Pons (tissue), 1 donor: ENCODE measurements around the gene FNDC3A.

ENCODE experiments used
- DNase-seq: peaks from one replicate; pipeline ENCODE4 v3.0.0-alpha.2; 2016; ENCODE audit warnings: low spot score

FNDC3A gene, protein sequence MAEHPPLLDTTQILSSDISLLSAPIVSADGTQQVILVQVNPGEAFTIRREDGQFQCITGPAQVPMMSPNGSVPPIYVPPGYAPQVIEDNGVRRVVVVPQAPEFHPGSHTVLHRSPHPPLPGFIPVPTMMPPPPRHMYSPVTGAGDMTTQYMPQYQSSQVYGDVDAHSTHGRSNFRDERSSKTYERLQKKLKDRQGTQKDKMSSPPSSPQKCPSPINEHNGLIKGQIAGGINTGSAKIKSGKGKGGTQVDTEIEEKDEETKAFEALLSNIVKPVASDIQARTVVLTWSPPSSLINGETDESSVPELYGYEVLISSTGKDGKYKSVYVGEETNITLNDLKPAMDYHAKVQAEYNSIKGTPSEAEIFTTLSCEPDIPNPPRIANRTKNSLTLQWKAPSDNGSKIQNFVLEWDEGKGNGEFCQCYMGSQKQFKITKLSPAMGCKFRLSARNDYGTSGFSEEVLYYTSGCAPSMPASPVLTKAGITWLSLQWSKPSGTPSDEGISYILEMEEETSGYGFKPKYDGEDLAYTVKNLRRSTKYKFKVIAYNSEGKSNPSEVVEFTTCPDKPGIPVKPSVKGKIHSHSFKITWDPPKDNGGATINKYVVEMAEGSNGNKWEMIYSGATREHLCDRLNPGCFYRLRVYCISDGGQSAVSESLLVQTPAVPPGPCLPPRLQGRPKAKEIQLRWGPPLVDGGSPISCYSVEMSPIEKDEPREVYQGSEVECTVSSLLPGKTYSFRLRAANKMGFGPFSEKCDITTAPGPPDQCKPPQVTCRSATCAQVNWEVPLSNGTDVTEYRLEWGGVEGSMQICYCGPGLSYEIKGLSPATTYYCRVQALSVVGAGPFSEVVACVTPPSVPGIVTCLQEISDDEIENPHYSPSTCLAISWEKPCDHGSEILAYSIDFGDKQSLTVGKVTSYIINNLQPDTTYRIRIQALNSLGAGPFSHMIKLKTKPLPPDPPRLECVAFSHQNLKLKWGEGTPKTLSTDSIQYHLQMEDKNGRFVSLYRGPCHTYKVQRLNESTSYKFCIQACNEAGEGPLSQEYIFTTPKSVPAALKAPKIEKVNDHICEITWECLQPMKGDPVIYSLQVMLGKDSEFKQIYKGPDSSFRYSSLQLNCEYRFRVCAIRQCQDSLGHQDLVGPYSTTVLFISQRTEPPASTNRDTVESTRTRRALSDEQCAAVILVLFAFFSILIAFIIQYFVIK

DNA sequence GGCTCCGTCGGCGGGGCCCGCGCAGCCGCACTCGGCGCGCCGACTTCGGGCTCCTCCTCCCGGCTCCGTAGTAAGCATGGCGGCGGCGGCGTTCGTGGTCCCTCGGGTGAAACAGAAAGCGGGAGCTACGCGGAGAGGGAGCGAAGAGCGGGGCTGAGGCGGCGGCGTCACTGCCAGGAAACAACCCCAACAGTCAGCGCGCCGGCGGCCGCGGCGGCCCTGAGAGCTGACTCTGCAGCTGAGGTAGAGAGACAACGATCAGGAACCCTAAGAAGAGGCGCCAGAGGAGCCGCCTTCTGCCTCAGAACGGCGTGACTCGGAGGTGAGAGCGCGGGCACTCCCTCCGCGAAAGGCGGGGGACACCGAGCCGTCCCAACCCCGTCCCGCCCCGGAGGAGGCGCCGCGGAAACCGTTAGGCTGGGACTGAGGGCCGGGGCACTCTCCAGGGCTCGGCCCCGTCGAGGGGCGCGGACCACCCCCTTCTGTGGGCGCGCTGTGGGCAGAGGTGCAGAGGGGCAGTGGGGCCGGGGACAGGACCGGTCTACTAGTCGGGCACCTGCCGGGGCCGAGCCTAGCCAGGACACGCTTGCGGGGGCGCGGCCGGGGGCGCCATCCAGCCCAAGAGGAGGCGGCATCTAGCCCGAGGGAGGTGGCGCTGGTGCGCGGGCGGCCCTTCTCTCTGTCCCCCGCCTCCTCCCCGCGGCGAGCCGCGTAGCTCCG lies at the start of gene FNDC3A:
FNDC3A (plus strand) TSS at position 57 of the 720 bp plus-strand sequence. CDS start 30,279 bp downstream, outside the sequence.
- DNase-seq: peak; percentile 62

DNA sequence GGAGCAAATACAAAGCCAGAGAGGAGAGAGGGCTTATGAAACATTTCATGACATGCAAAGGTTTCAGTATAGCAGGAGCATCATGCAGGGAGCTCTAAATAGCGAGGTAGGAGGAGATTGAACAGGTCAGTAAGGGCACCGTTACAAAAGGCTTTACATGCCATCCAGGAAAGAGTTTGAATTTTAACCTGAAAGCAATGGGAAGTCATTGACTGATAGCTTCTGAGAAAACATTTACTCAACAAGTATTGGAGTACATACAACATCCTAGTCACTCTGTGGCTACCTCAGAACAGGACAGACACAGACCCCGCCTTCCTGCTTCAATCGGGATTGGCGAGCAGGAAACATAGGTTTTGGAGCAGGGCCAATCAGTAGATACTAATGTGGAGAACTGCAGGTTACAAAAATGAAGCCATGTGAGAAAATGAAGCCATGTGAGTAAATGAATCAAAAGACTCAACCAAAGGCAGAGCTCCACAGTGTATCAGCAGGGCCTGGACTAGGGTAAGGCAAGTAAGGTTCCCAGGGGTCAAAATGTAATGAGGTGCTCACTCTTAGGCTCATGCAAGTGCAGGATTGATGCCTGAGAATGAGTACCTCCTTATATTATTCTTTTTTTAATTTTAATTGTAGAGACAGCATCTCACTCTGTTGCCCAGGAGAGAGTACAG lies 46.8 kb upstream of the FNDC3A start:
- no peak for DNase-seq

DNA sequence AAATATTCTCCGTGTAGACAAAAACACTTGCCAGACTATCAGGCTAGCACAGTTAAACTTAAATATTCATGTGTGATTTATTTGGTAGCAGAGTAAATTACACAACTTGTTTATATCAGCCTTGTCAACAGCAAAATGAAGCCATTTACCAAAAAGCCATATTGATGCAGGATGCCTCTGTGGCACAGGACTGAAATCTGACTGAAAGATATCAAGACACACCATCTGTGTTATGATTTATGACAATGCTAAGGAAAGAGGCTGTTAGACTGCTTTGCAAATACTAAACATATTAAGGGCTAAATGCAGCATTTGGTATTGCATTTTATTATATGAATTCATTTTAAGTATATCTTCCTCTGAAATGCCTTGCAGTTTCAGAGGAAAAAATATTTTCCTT lies 44.8 kb upstream of the FNDC3A start:
- no peak for DNase-seq

DNA sequence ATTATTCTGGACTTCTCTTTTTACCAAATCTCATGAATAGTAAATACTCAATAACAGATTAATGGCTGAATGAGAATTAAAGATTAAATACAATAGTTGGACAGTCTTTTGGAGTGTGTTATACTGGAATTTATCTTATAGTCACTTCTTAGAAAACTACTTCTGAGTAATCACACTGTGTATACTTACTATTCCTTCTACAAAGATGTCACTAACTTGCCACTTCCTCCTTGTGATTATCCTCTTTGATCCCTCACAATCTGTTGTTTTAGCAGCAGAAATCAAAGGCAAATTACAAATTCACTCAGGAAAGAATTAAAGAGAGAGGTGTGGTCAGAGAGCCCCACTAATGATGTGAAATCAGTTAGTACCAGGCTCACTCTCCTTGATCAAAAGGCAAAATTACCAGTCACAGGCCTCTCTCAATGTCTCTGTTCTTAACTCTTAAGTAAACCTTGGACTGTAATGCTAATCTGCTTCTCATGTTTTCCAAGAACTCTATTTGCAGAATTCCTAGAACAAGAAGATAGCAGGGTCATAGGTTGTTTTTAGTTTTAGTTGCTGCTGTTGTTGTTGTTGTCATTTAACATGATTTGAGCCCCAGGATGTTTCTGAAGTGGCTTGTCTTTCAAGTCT lies 37.3 kb upstream of the FNDC3A start:
- DNase-seq: no peak

DNA sequence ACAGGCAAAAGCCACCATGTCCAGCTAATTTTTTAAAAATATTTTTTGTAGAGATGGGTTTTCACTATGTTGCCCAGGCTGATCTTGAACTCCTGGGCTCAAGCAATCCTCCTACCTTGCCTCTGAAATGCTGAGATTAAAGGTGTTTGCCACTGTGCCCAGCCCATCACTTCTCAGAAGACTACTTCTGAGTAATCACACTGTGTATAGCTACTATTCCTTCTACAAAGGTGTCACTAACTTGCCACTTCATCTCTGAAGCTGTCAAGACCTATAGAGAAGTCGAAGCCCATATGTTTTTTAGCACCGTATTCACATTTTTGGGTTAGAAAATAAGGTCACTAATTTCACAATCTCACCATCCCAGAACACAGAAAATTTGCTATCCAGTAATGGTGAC lies 36.0 kb upstream of the FNDC3A start:
- DNase-seq: no peak

DNA sequence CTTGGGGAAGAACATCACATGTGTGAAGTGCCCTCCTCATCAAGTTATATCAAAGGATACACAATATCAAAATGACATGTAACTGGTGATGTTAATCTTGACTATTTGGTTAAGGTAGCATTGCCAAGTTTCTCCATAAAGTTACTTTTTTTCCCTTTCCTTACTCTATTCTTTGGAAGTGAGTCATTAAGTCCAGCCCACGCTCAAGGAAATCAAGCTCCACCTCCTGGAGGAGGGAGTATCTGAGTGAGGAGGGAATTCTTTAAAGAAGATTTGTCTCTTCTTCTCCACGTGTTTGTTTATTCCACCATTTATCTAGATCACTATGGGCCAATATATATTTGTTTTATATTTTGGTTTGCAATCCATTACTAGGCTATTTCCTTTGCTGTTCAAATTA lies 33.6 kb upstream of the FNDC3A start:
- no peak for DNase-seq

DNA sequence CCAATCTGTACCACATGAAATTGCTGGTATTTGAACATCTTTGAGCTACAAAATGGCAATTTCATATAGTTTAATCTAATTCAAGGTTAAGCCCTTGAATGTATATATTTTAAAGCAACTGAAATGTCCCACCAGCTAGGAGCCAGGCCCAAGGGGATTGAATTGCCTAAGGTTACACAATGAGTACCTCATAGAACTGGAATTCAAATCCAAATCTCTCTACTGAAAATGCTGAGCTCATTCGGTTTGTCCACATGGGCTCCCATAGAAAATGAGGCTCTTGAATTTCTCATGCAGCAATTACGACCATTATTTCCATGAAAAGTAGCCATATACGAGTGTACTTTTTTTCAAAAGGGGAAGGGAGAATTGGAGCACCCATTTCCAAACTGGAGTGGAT lies 31.5 kb upstream of the FNDC3A start:
- DNase-seq: no peak

DNA sequence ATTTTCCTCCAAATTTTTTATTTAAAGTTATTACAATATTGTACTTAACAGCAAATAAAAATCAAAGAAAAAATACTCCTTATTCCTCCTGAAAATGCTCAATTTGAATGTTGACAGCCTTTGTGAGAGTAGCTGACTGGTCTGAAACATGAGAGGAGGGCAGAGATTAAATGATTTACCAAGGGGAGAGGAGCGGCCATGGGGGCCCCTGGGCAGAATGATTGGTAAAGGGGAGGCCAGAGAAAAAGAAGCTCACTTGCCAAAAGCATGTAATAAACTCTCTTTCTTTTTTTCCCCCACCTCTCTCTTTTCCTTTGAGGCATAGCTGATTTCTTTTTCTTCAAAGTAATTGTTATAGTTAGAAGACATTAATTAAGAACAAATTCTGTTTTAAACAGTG lies 30.1 kb upstream of the FNDC3A start:
- no peak for DNase-seq

DNA sequence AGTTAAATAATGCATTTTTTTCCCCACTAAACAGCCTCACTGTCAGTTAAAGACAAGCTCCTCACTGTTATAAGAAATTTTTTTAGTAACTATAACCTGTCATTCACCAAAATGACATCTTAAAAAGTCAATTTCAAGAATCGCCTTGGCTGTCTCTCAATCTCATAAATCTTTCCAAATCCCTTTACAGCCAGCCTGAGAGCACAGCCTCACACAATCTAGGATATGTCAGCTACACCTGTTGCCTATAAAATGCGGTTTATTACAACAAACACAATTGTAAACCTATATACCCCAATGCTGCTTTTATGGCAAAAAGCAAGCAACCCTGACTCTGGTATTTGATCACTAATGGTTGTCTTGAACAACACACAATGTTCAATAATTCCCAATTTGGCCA lies 29.5 kb upstream of the FNDC3A start:
- DNase-seq: no peak

DNA sequence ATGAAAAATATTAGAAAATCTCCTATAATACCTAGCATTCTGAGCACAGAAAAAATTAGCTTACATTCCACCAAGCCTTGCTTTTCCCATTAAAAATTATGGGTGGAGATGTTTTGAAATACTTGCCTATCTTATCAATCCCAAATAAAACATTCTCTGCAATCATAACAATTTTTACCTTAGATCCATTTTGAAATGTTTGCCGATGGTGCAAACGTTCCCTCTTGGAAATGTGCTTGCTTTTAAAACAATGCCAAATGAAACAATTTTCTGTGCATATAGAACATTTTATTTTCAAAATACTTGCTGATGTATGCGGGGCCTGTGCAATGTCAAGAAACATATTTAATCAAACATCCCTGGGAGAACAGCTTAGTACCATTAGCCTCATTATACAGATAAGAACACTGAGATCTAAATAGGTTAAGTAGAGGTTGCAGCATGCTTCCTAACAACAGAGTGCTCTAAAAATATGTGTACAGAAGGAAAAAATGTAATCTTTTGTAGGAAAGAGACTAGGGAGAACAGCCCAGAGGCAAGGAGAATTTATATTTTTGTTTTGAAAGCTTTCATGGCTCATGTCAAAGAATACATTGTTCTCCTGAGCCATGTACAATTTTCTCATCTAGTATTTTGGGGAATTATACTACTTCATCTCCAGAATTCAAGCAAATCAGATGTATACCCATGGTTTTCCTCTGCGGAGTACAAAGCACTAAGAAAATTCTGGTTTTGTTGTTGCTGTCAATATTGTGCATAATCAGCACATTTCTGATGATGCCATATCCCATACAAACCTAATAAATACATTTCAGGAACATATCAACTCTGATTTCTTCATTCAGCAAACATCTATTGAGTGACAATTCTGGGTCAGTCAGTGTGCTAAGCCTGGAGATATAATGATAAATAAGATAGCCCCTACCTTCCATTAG lies 25.9 kb upstream of the FNDC3A start:
- DNase-seq: no peak

DNA sequence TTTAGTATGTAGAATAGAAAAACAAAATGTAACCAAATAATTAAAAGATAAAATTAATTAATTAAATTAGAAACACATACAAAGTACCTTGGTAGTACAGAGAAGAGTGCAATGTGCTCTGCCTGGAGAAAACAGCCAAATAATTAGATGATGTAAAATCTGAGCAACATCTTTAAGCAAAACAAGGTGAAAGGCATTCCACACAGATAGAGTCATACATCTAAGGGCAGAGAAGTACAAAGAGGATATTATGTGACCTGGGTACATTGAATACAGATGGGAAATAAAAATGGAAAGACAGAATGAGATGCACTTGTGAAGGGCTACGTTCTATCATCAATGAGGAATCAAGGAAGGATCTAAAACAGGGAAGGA lies 25.2 kb upstream of the FNDC3A start:
- no peak for DNase-seq

DNA sequence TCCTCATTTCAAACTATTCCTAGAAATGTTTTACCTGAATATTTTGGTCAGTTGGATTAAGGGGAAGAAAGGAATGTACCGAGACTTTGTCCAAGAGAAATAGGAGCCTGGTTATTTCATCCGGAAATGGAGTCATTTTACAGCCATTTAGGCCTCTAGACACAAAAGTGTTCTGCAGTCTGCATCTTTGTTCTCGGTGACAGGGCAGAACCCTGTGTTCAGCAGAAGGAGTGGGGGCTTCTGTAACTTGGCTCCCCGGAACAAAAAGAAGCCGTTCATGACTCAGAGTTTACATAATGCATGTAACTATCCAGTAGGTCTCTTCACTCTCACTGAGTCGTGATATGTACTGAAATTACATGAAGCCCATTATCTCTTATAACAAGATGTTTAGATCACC lies 21.6 kb upstream of the FNDC3A start:
- no peak for DNase-seq

DNA sequence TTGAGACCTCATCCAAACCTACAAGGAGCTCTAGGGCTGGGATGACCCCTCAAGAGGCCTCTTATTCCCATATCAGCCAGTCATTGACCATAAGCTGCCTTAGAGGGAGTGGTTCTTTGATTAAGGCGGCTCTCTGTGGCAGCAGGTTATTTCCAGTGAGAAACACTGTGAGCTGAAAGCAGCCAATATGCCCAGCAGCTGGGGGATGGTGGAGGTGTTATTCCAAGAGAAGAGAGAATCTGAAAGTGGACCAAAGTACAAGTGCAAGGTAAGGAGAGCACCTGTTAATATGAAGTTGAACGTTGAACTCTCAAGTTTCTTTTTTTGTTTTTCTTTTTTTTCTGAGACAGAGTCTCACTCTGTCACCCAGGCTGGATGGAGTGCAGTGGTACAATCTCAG lies 20.2 kb upstream of the FNDC3A start:
- no peak for DNase-seq

DNA sequence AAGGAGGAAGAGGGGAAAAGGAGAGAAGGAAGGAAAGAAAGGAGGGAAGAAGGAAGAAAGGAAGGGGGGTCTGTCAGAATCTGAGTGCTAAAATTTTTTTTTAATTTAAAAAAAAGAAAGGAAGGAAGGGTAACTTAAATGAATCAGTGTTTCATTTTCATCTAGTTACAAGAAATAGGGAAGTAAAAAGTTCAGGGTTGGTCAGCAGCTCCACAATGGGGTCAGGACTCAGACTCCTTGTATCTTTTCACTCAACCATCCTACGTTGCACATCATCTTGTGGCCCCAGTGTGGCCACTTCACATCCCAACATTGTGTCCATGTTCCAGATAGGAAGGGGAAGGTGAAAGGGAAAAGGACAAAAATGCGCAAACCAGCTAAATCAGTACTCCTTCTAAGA lies 14.3 kb upstream of the FNDC3A start:
- no peak for DNase-seq

DNA sequence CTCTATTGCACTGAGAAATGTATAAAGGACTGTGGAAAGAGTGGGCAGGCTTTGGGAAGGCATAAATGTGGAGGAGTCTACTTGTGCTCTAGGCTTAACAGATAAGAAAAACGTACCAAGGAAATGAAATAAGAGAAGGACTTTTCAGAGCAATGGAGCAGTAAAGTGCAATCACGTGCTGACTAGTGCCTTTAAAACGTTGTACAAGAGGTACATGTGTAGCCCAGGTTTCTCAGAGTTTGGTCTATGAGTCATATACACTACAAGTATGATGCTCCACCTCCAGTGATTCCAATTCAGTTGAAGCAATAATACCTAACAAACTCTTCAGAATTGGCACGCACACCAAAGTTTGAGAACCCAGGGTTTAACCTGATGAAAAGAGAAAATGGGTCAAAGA lies 13.4 kb upstream of the FNDC3A start:
- no peak for DNase-seq

DNA sequence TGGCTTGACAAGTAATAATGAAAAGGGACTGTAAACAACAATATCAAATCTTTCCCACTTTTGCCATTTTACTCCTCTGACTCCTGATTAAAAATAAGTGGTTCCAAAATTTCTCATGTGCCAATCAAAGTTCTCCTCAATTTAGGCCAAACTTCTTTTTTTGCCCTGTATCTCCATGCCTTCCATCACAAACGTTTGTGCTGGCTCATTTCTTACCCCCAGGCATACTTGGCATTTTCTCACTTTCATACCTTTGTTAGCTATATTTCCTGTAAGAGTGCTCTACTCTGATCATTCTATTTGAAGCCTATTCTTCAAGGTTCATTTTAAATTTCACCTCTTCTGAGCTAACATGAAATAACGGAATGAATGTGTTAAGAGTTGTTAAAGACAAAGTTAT lies 10.0 kb upstream of the FNDC3A start:
- no peak for DNase-seq

DNA sequence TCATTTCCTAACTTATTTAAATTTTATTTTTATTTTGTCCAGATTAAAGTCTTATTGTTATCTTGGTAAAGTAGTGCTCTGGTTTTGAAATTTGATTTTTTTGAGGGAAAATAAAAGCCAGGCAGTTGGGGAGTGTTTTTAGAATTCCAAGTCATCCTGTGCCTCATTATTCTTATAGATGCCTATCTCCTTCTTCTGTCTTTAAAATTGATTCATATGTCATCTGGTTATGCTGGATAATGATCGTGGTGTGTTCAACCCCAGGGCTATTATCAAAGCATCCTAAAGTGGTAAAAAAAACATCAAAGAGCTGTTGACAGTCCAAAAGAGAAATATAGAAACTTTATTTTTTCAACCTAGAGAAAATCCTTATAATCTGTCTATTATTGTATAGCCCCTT lies 6.0 kb upstream of the FNDC3A start:
- DNase-seq: no peak

DNA sequence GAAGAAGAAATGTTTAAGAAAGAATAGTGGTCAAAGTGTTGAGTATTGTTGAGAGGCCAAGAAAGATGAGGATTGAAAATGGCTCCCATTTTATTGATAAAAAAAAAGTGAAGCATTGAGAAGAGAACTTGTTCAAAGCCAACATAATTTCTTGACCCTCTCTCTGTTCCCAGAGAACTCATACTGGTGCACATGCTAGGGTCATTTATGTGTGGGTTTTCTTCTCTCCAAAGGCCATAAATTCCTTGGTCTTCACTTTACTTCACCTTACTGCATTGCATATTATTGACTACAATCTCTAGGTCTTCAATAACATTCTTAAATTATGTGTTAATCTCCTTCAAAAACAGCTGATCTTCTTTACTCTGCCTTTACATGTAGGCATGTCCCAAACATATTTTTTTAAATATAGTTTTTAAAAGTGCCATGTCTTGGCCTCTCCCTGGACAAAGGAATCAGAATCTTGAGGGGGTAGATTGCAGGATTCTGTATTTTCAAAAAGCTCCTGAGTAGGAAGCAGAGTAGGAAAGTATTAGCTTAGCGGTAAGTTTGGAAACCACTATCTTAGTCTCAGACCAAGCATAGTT lies 1.8 kb upstream of the FNDC3A start:
- DNase-seq: no peak

DNA sequence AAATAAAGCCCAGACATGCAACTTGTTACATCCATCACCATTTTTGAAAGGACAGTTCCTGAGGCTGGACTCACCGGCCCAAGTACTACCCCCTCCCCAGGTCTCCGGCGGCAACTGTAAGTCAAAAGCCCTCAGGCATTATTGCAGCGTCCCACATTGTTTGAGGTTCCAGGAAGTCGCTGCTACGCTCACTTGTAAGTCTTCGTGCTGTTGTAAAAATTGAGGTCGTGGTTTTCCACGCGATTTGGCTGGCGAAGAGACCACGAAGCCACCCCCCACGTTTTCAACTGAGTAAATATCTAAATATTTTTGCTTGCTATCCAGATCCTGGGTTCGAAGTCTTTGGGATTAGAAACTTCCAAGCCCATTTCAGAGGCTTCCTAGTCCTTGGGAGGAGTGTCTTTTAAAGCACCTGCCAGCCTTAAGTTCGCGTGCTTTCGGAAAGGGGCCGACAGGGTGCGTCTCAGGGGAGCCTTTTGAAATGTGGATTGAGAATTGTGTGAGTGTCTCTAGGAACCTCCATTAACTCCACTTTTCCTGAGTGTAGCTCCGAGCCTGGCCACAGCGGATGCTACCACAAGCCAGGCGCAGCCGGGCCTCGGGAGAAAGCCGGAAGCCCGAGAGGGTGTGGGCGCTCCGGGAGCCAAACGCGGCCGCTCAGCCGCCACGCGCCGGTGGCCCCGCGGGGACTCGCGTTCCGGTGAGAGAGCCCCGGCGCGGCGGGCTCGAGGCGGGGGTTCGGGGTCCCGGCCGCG lies 434 bp upstream of the FNDC3A start:
- peak; percentile 52 for DNase-seq
